T-helper 2 cell treated with Interferon-gamma antibody and Interleukin-4, amounts not matched to agents 100 ng/mL and 5 ng/mL, for 36 hours (primary cell): ENCODE data around the gene SPEN. TPM values are rescaled to one million over a fixed set of nuclear protein-coding genes. Genes with fewer than 3 reads are reported as not detected.

Experiments used
- intact Hi-C: fragments of 100-400 bp; cut with micrococcal nuclease; formaldehyde crosslinking; loops from one replicate; pipeline ENCODE4 v1.15.1; 2023
- total RNA-seq: library from RNA; stranded (reverse); gene quantifications from 2 replicates; pipeline ENCODE4 v1.2.3, GENCODE V29; 2022

The SPEN gene
- total RNA-seq, 1 donor from 2014 or later, result 64.1 TPM

GRCh38 chr1:15834406-15835204 is 12.9 kb upstream of the SPEN start:
- intact Hi-C loops, result loop anchor here (1.0 to 5.0 kb wide), 6 partner anchors 13 to 518 kb away; partner anchors contain the start of genes DDI2, DNAJC16, FBXO42 and SPEN

GRCh38 chr1:15835205-15835740 is 12.2 kb upstream of the SPEN start:
- intact Hi-C loops, result loop anchor here (1.0 to 5.0 kb wide), 4 partner anchors 12 to 517 kb away; partner anchors contain the start of genes DDI2, FBXO42, SPEN and ZBTB17

GRCh38 chr1:15835741-15836510 is 11.6 kb upstream of the SPEN start:
- intact Hi-C loops, result loop anchor here (1.0 to 5.0 kb wide), 4 partner anchors 11 to 516 kb away; partner anchors contain the start of genes DDI2, FBXO42, SPEN and ZBTB17

- intact Hi-C loops, result loop anchor here (5.0 kb wide), 1 partner anchor 516 kb away; the partner anchor contains the start of gene FBXO42
Measured at GRCh38 chr1:15836511-15836771, 11.1 kb upstream of the SPEN start.

GRCh38 chr1:15836772-15837669 is 10.5 kb upstream of the SPEN start:
- intact Hi-C loops, result loop anchor here (5.0 kb wide), 1 partner anchor 515 kb away; the partner anchor contains the start of gene FBXO42

GRCh38 chr1:15837931-15838330 is 9.6 kb upstream of the SPEN start:
- intact Hi-C loops, result loop anchor here (5.0 kb wide), 1 partner anchor 514 kb away; the partner anchor contains the start of gene FBXO42

- intact Hi-C loops, result loop anchor here (5.0 kb wide), 1 partner anchor 514 kb away; the partner anchor contains the start of gene FBXO42
Measured at GRCh38 chr1:15838721-15839120, 8.8 kb upstream of the SPEN start.

GRCh38 chr1:15843826-15844572 is 3.5 kb upstream of the SPEN start:
- intact Hi-C loops, result no loop called here

GRCh38 chr1:15846056-15846455 is 1.5 kb upstream of the SPEN start:
- intact Hi-C loops, result loop anchor here (5.0 kb wide), 3 partner anchors 131 to 361 kb away; partner anchors contain the start of genes DDI2 and ZBTB17

- intact Hi-C loops, result loop anchor here (1.0 to 5.0 kb wide), 6 partner anchors 13 to 359 kb away; partner anchors contain the start of genes DDI2 and ZBTB17
Measured at GRCh38 chr1:15847893-15848142, 311 bp downstream of the SPEN start.

- intact Hi-C loops, result loop anchor here (2.0 to 5.0 kb wide), 5 partner anchors 34 to 359 kb away; partner anchors contain the start of genes DDI2 and ZBTB17
Measured at GRCh38 chr1:15848143-15848928, 829 bp downstream of the SPEN start.

- intact Hi-C loops, result loop anchor here (2.0 to 5.0 kb wide), 5 partner anchors 34 to 358 kb away; partner anchors contain the start of genes DDI2 and ZBTB17
Measured at GRCh38 chr1:15848929-15849774, 1.6 kb downstream of the SPEN start.

GRCh38 chr1:15849775-15850324 is 2.3 kb downstream of the SPEN start:
- intact Hi-C loops, result loop anchor here (2.0 to 5.0 kb wide), 5 partner anchors 35 to 357 kb away; partner anchors contain the start of genes DDI2 and ZBTB17

- intact Hi-C loops, result no loop called here
Measured at GRCh38 chr1:15850471-15851001, 3.0 kb downstream of the SPEN start.

GRCh38 chr1:15851210-15852035 is 3.9 kb downstream of the SPEN start:
- intact Hi-C loops, result no loop called here

- intact Hi-C loops, result no loop called here
Measured at GRCh38 chr1:15852036-15852827, 4.7 kb downstream of the SPEN start.
